GM19467 (cell line): ENCODE results near the gene NEMP1.
"Not testable (repeated sequence)": the region's sequence is repeated elsewhere in the genome, so short reads cannot be mapped to it uniquely, and the experiment has no call there.

Experiments used
- ATAC-seq: cut with Tn5 transposase; IDR thresholded peaks from one replicate; pipeline ENCODE4 v1.9.1; 2021; ENCODE audit warnings: mild to moderate bottlenecking, moderate library complexity; ENCODE audit not compliant: unreplicated experiment

NEMP1 gene

GRCh38 chr12:57057067-57057751 lies 21.4 kb downstream of the NEMP1 start:
- ATAC-seq: no peak

- no peak for ATAC-seq
Measured at GRCh38 chr12:57055824-57056223, 22.8 kb downstream of the NEMP1 start.

- ATAC-seq: not testable (repeated sequence)
Measured at GRCh38 chr12:57053901-57054300, 24.7 kb downstream of the NEMP1 start.

- ATAC-seq: not testable (repeated sequence)
Measured at GRCh38 chr12:57053146-57053545, 25.4 kb downstream of the NEMP1 start.

- ATAC-seq: no peak
Measured at GRCh38 chr12:57051011-57051410, 27.6 kb downstream of the NEMP1 start.

GRCh38 chr12:57049890-57050289 lies 28.7 kb downstream of the NEMP1 start, which contains the start of gene MYO1A:
TSS of gene MYO1A (minus strand) at chr12:57050129. CDS start at chr12:57048323, 1,806 bp downstream.
- no peak for ATAC-seq

GRCh38 chr12:57049119-57049446 lies 29.5 kb downstream of the NEMP1 start:
- ATAC-seq: no peak

GRCh38 chr12:57048423-57049118 lies 30.0 kb downstream of the NEMP1 start:
- ATAC-seq: no peak

- no peak for ATAC-seq
Measured at GRCh38 chr12:57047981-57048380, 30.6 kb downstream of the NEMP1 start.

- no peak for ATAC-seq
Measured at GRCh38 chr12:57046947-57047890, 31.4 kb downstream of the NEMP1 start.

GRCh38 chr12:57046086-57046791 lies 32.4 kb downstream of the NEMP1 start:
- no peak for ATAC-seq

- ATAC-seq: no peak
Measured at GRCh38 chr12:57044889-57045288, 33.7 kb downstream of the NEMP1 start.

GRCh38 chr12:57044468-57044867 lies 34.1 kb downstream of the NEMP1 start:
- no peak for ATAC-seq

- ATAC-seq: no peak
Measured at GRCh38 chr12:57042695-57043094, 35.9 kb downstream of the NEMP1 start.

GRCh38 chr12:57040750-57041149 lies 37.8 kb downstream of the NEMP1 start:
- no peak for ATAC-seq

- no peak for ATAC-seq
Measured at GRCh38 chr12:57040211-57040610, 38.4 kb downstream of the NEMP1 start.

GRCh38 chr12:57039016-57039798 lies 39.4 kb downstream of the NEMP1 start:
- no peak for ATAC-seq

- no peak for ATAC-seq
Measured at GRCh38 chr12:57037264-57037663, 41.3 kb downstream of the NEMP1 start.

GRCh38 chr12:57033431-57033830 lies 45.2 kb downstream of the NEMP1 start:
- ATAC-seq: no peak

GRCh38 chr12:57031789-57032188 lies 46.8 kb downstream of the NEMP1 start:
- ATAC-seq: no peak
